K562 (cell line): ENCODE data around the gene DDRGK1. TPM values are rescaled to one million over a fixed set of nuclear protein-coding genes. Genes with fewer than 3 reads are reported as not detected.

Experiments
- CREB1 ChIP-seq, 2 experiments: sonication (generic) in 1 of 2; formaldehyde crosslinking in 1 of 2; IDR thresholded peaks; 2 replicates each; pipeline versions ENCODE4 v1.6.1 to v1.8.0; 2012 to 2022; ENCODE audit warnings: inconsistent platforms in 1 of 2, mild to moderate bottlenecking in 1 of 2, missing genetic modification reagents in 1 of 2, moderate library complexity in 1 of 2
- PCBP1 ChIP-seq: fragments of 200-400 bp; formaldehyde crosslinking; IDR thresholded peaks from 2 replicates; pipeline ENCODE4 v1.6.1; 2018; ENCODE audit warnings: mild to moderate bottlenecking, low read depth, low read length; ENCODE audit not compliant: poor library complexity, severe bottlenecking
- RBBP5 ChIP-seq: fragments of 200-600 bp; sonication (generic); IDR thresholded peaks from 2 replicates; pipeline ENCODE4 v1.6.1; 2012; ENCODE audit warnings: borderline replicate concordance, mild to moderate bottlenecking, low read length, control low read depth, inconsistent platforms; ENCODE audit not compliant: insufficient read depth, poor library complexity, severe bottlenecking
- REST ChIP-seq, 2 experiments: fragments of 450-650 bp; formaldehyde crosslinking in 1 of 2; IDR thresholded peaks; 2 replicates each; pipeline versions ENCODE4 v1.4.0 to v1.6.1; 2014 to 2020; ENCODE audit warnings: mild to moderate bottlenecking in 2 of 2, borderline replicate concordance in 1 of 2, low read depth in 1 of 2
- polyA plus RNA-seq, 8 experiments: library from polyadenylated mRNA; depleted of rRNA in 4 of 8; stranded (reverse) in 5 of 8; unstranded in 3 of 8; fragments of >200 nt; fragmentation: Nextera tagmentation in 2 of 8; fragmentation: Illumina TruSeq in 1 of 8; extraction: Ambion mirVana in 2 of 8; extraction: Trizol in 1 of 8; gene quantifications; 2 replicates each; pipeline versions ENCODE4 v1.2.1 to v1.2.3, GENCODE V29; 2011 to 2014; ENCODE audit warnings: inconsistent platforms in 1 of 8, missing spikeins in 1 of 8
- total RNA-seq, 7 experiments: library from RNA; depleted of rRNA in 6 of 7; stranded (reverse); fragments of >200 nt in 6 of 7; fragmentation: Illumina TruSeq in 2 of 7; extraction: Trizol in 2 of 7; gene quantifications; 2 replicates each; pipeline versions ENCODE4 v1.2.1 to v1.2.3, GENCODE V29; 2011 to 2021; ENCODE audit warnings: low replicate concordance in 1 of 7

The DDRGK1 gene
- total and polyA plus RNA-seq, 9 of the 15 experiments (the other 6 are each of a cell fraction or from before 2014, with no cell fraction given), result 2.3 to 54.4 (median 29.1) TPM

GRCh38 chr20:3239026-3239866 lies 34.8 kb upstream of the DDRGK1 start, which contains the start of gene SLC4A11 (continued):
- peak; percentile 17; the same call in 1 of the 2 replicates for TF ChIP-seq REST (IDR thresholded peaks at IDR 0.05; ENCODE audit: borderline replicate concordance)
- no peak for TF ChIP-seq REST (CRISPR knock-in tag; IDR thresholded peaks at IDR 0.05; ENCODE audit: low read depth)
- no peak for TF ChIP-seq CREB1 (IDR thresholded peaks at IDR 0.05)
- TF ChIP-seq CREB1 (CRISPR knock-in tag; IDR thresholded peaks at IDR 0.05), result peak; percentile 20; the same call in 1 of the 2 replicates
- peak; percentile 42 for TF ChIP-seq RBBP5
- peak; percentile 29 for TF ChIP-seq PCBP1
